NB4 (cell line): ENCODE measurements around the gene RADIL.

Experiments
- DNase-seq: peaks from one replicate; pipeline ENCODE4 v3.0.0; 2010; ENCODE audit warnings: low read depth
- H3K4me3 ChIP-seq: one replicate; pipeline ENCODE4 v1.5.1; 2011; ENCODE audit warnings: mild to moderate bottlenecking, low read depth, low read length, moderate library complexity
- MAX ChIP-seq: IDR thresholded peaks from 2 replicates; pipeline ENCODE4 v1.6.1; 2011; ENCODE audit warnings: low read depth, low read length
- MYC ChIP-seq: IDR thresholded peaks from 2 replicates; pipeline ENCODE4 v1.6.1; 2011; ENCODE audit warnings: low read depth, low read length
- POLR2A ChIP-seq: IDR thresholded peaks from 2 replicates; pipeline ENCODE4 v1.6.1; 2011; ENCODE audit warnings: mild to moderate bottlenecking; ENCODE audit not compliant: insufficient read length; ENCODE audit errors: extremely low read depth
- TF ChIP-seq, protein P1 (sequence below): IDR thresholded peaks from one replicate; pipeline ENCODE4 v1.5.1; 2012; ENCODE audit warnings: low read depth, low read length

RADIL gene

DNA sequence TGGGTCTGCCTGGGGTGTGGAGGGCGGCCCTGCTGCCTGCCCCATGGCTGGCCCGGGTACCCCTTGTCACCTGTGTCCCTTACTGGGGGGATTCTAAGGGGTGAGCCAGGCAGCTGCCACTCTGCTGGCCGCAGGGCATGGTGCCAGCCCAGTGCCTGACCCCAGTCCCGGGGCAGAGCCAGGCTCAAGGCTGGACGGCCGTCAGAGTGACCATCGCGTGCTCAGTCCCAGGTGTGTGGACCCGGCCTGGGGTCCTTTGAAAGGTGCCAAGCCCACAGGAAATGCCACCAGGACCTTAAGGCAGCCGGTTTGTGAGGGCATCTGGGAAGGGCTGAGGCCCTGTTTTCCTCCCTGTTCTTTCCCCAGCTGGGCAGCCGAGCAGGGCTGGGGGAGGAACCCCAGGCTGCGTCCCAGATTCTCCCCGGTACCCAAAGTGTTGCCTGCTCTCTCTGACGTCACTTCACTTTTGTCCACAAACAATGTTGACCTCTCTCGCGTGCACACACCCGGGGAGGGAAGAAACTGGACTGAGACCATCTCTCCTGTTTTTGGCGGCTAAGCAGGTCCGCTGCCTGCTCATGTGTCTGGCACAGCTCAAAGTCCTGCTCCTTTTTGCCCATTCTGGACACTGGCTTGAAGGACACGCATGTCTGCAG lies 59.3 kb downstream of the RADIL start:
- no peak for TF ChIP-seq MAX
- TF ChIP-seq MYC, result no peak
- TF ChIP-seq, protein P1, sequence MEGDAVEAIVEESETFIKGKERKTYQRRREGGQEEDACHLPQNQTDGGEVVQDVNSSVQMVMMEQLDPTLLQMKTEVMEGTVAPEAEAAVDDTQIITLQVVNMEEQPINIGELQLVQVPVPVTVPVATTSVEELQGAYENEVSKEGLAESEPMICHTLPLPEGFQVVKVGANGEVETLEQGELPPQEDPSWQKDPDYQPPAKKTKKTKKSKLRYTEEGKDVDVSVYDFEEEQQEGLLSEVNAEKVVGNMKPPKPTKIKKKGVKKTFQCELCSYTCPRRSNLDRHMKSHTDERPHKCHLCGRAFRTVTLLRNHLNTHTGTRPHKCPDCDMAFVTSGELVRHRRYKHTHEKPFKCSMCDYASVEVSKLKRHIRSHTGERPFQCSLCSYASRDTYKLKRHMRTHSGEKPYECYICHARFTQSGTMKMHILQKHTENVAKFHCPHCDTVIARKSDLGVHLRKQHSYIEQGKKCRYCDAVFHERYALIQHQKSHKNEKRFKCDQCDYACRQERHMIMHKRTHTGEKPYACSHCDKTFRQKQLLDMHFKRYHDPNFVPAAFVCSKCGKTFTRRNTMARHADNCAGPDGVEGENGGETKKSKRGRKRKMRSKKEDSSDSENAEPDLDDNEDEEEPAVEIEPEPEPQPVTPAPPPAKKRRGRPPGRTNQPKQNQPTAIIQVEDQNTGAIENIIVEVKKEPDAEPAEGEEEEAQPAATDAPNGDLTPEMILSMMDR, result no peak
- TF ChIP-seq POLR2A, result no peak
- no peak overlapping the region for H3K4me3 ChIP-seq
- no peak for DNase-seq

- no peak for DNase-seq
- TF ChIP-seq MYC (no peak), POLR2A (no peak), MAX (no peak)
- TF ChIP-seq, protein P1, result no peak
- no peak overlapping the region for H3K4me3 ChIP-seq
Measured at GRCh38 chr7:4823441-4824119, 59.9 kb downstream of the RADIL start.

DNA sequence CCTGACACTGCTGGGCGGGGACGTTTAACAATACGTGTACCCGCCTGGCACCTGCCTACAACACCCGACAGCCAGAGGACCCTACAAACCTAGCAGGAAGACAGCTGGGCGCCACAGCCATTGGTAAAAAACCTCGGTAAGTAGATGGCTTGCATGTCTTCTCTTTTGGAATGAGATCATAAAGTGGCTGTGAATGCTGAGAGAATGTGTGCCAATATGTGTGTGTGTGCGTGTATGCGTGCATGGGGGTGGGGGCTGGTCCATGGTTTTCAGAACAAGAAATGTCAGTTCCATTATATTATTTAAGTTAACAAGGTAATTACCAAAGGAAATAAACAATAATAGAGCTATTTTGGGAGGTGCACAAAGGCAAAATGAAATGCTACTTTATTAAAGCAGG lies 60.8 kb downstream of the RADIL start:
- no peak for DNase-seq
- no peak overlapping the region for H3K4me3 ChIP-seq

DNA sequence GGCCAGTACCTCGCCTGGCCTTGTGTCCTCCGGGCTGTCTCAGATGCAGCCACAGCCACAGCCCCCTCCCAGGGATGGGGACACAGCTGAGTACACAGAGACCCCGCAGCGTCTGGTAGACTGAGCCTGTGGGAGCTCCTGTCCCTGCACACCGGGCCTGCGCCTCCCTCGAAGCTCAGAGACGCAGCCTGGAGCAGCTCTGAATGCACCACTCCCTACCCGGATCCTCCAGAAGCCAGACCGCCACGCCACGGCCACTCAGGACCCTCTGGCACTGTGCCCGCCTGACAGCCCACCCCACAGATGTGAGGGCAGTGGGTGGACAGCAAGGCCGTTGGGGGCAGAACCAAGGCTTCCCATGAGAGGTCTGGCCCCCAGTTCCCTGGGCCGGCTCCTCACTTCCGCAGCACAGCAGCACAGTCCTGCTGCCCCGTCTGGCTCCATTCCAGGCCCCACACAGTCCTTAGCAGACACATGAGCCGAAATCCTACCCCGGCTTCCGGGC lies 62.5 kb downstream of the RADIL start:
- no peak for TF ChIP-seq MAX
- no peak for TF ChIP-seq POLR2A
- DNase-seq, result no peak

More for the DNA sequence above, 60.8 kb downstream of the RADIL start:
- TF ChIP-seq, protein P1, result no peak
- TF ChIP-seq MAX (no peak), MYC (no peak), POLR2A (no peak)

GRCh38 chr7:4820405-4820966 lies 63.0 kb downstream of the RADIL start:
- DNase-seq, result no peak
- H3K4me3 ChIP-seq, result no peak overlapping the region
- TF ChIP-seq MAX (no peak), POLR2A (no peak), MYC (no peak)
- TF ChIP-seq, protein P1, result no peak

More for the DNA sequence above, 62.5 kb downstream of the RADIL start:
- no peak overlapping the region for H3K4me3 ChIP-seq

- no peak overlapping the region for H3K4me3 ChIP-seq
- DNase-seq, result no peak
- no peak for TF ChIP-seq MYC
- TF ChIP-seq, protein P1, result no peak
- no peak for TF ChIP-seq MAX
- no peak for TF ChIP-seq POLR2A
Measured at GRCh38 chr7:4819560-4820404, 63.7 kb downstream of the RADIL start.
